HEK293T (cell line): Measurements from ENCODE around the gene ESPN.
"Not testable (repeated sequence)": the region's sequence is repeated elsewhere in the genome, so short reads cannot be mapped to it uniquely, and the experiment has no call there.

ENCODE experiments used
- CTBP1 ChIP-seq: fragments of 450-650 bp; IDR thresholded peaks from 2 replicates; pipeline ENCODE4 v1.6.1; 2016; ENCODE audit warnings: borderline replicate concordance
- ELF4 ChIP-seq: fragments of 450-650 bp; IDR thresholded peaks from 2 replicates; pipeline ENCODE4 v1.6.1; 2017; ENCODE audit warnings: antibody characterized with exemption
- FOXK2 ChIP-seq: fragments of 450-650 bp; IDR thresholded peaks from 2 replicates; pipeline ENCODE4 v1.6.1; 2016; ENCODE audit warnings: mild to moderate bottlenecking
- FOXM1 ChIP-seq: fragments of 450-650 bp; IDR thresholded peaks from 2 replicates; pipeline ENCODE4 v1.6.1; 2017; ENCODE audit warnings: mild to moderate bottlenecking, borderline replicate concordance
- HDGF ChIP-seq: fragments of 450-650 bp; IDR thresholded peaks from 2 replicates; pipeline ENCODE4 v1.6.1; 2017; ENCODE audit warnings: antibody characterized with exemption, borderline replicate concordance
- L3MBTL2 ChIP-seq: fragments of 450-650 bp; conservative IDR thresholded peaks from 2 replicates; pipeline ENCODE4 v1.6.1; 2016; ENCODE audit warnings: mild to moderate bottlenecking
- LEF1 ChIP-seq: fragments of 450-650 bp; IDR thresholded peaks from 2 replicates; pipeline ENCODE4 v1.6.1; 2017; ENCODE audit warnings: mild to moderate bottlenecking, borderline replicate concordance
- SP1 ChIP-seq: fragments of 450-650 bp; IDR thresholded peaks from 2 replicates; pipeline ENCODE4 v1.6.1; 2017
- SUZ12 ChIP-seq: fragments of 450-650 bp; IDR thresholded peaks from 2 replicates; pipeline ENCODE4 v1.6.1; 2016; ENCODE audit warnings: mild to moderate bottlenecking

DNA sequence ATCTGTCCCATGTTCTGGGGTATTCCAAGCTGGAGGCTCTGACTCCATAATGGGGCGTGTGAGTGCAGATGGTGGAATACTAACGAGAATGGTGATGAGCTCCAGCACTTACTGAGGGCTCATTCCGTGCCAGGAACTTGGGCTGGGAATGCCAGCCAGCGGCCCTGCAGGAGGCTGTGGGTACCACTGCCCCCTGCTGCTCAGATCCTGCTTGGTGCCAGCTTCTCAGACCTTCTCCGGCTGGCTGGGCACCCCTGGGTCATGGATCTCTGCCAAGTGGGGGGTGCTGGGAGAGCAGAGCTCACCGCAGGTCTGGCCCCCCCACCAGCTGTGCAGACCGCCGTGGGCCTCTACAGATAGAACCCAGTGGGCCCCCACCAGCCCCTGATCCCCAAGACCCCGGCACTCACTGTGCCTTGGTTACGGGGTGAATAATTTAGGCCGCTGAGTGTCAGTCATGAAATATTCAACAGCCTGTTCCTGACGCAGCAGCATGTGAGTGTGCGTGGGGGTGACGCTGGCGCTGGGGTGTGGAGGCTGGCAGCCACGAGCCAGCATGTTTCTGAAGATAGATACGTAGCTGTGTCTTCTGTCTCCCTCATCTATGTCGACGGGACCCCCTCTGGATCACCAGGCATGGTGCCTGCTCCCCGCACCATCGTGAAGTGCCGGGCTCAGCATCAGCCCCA lies 12.6 kb downstream of the ESPN start:
- not testable (repeated sequence) for TF ChIP-seq L3MBTL2, HDGF, SP1, ELF4, FOXK2, CTBP1, LEF1, FOXM1, SUZ12
